Upper lobe of left lung (tissue), 4 donors: ENCODE data around the gene IDH3B.

Experiments used
- POLR2A ChIP-seq, 4 donors: fragments of 450-650 bp; IDR thresholded peaks; one replicate each; pipeline ENCODE4 v1.5.1; 2016 to 2017; ENCODE audit warnings: antibody characterized with exemption in 4 of 4, mild to moderate bottlenecking in 2 of 4
- TF ChIP-seq, protein P1 (sequence below), 6 experiments: fragments of 450-650 bp in 4 of 6; fragments of 200-600 bp in 2 of 6; sonication (generic) in 2 of 6; IDR thresholded peaks; one replicate each; pipeline ENCODE4 v1.5.1; 2016 to 2019; ENCODE audit warnings: antibody characterized with exemption in 6 of 6

DNA sequence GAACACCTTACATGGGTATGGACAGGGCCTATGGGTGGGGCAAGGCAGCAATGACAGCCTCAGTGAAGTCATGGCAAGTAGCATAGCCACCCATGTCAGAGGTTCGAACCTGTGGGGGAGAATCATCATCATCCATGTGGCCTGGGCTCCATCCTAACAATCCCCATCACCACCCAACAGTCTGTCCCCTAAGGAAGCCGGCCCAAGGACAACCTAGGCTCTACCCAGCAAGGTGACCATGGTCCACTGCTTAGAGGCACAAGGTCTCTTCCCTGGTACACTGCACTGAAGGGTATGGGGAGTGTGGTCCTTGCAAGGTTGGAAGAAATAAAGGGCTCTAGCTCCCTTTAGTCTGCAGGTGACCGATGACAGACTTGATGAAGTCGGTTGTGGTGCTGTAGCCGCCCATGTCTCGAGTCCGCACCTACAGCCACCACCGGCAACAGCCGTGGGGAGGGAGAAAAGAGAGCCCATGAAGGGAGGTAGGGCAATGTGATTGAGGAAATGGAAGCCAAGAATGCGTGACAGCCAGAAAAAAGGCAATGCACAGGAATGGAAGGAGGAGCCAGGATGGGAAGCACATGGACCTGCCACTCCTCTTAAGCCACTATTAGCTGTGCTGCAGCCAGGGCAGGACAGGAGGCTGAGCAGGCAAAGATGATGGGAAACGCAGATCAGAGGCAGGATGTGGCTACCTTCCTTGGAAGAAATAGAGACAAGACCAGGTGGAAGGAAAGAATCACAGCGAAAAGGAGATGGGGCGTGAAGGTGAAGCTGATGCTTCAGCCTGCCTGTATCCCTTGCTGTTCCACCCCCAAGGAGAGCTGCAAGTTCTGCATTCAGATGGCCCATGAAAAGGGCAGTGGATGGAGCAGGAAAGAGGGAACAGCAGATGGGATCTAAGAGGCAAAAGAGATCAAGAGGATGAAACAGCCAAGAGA is 5.3 kb downstream of the IDH3B start:
- TF ChIP-seq, protein P1, sequence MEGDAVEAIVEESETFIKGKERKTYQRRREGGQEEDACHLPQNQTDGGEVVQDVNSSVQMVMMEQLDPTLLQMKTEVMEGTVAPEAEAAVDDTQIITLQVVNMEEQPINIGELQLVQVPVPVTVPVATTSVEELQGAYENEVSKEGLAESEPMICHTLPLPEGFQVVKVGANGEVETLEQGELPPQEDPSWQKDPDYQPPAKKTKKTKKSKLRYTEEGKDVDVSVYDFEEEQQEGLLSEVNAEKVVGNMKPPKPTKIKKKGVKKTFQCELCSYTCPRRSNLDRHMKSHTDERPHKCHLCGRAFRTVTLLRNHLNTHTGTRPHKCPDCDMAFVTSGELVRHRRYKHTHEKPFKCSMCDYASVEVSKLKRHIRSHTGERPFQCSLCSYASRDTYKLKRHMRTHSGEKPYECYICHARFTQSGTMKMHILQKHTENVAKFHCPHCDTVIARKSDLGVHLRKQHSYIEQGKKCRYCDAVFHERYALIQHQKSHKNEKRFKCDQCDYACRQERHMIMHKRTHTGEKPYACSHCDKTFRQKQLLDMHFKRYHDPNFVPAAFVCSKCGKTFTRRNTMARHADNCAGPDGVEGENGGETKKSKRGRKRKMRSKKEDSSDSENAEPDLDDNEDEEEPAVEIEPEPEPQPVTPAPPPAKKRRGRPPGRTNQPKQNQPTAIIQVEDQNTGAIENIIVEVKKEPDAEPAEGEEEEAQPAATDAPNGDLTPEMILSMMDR (IDR thresholded peaks at IDR 0.05) = no peak
- TF ChIP-seq POLR2A (IDR thresholded peaks at IDR 0.05) = no peak
